Vagina (tissue), 2 donors: ENCODE measurements around the gene PLXDC1. TPM values are rescaled to one million over a fixed set of nuclear protein-coding genes. Genes with fewer than 3 reads are reported as not detected.

Source experiments
- DNase-seq, 2 donors: peaks; one replicate each; pipeline ENCODE4 v3.0.0-alpha.2; 2017; ENCODE audit errors: extremely low spot score in 2 of 2
- H3K27ac ChIP-seq: fragments of 200-600 bp; sonication (generic); one replicate; pipeline ENCODE4 v1.5.1; 2019
- H3K27me3 ChIP-seq: fragments of 200-600 bp; sonication (generic); one replicate; pipeline ENCODE4 v1.5.1; 2019
- H3K36me3 ChIP-seq, 2 donors: fragments of 200-600 bp; sonication (generic); one replicate each; pipeline ENCODE4 v1.5.1; 2017 to 2019
- H3K4me1 ChIP-seq: fragments of 200-600 bp; sonication (generic); one replicate; pipeline ENCODE4 v1.5.1; 2019
- H3K4me3 ChIP-seq, 2 donors: fragments of 200-600 bp; sonication (generic); 1 replicate in 1 of 2; 2 replicates in 1 of 2; pipeline ENCODE4 v1.5.1; 2016 to 2019
- H3K9me3 ChIP-seq: fragments of 200-600 bp; sonication (generic); one replicate; pipeline ENCODE4 v1.5.1; 2019
- CTCF ChIP-seq, 3 experiments: fragments of 450-650 bp in 2 of 3; fragments of 200-600 bp in 1 of 3; sonication (generic) in 1 of 3; IDR thresholded peaks; one replicate each; pipeline ENCODE4 v1.5.1; 2017 to 2019; ENCODE audit warnings: antibody characterized with exemption in 3 of 3, mild to moderate bottlenecking in 2 of 3, moderate library complexity in 2 of 3
- POLR2A ChIP-seq, 2 donors: fragments of 450-650 bp; IDR thresholded peaks; one replicate each; pipeline ENCODE4 v1.6.1; 2017; ENCODE audit warnings: antibody characterized with exemption in 2 of 2, mild to moderate bottlenecking in 2 of 2, moderate library complexity in 2 of 2
- POLR2AphosphoS5 ChIP-seq, 2 donors: sonication (generic); formaldehyde crosslinking; IDR thresholded peaks; one replicate each; pipeline ENCODE4 v1.9.0; 2017; ENCODE audit warnings: antibody characterized with exemption in 2 of 2, mild to moderate bottlenecking in 2 of 2, low read depth in 1 of 2; ENCODE audit not compliant: insufficient read depth in 1 of 2
- intact Hi-C: fragments of 100-400 bp; cut with DNase I; formaldehyde crosslinking; loops from one replicate; pipeline ENCODE4 v1.15.1; 2023
- total RNA-seq: library from RNA; depleted of rRNA; stranded (reverse); fragments of >200 nt; gene quantifications from one replicate; pipeline ENCODE4 v1.2.3, GENCODE V29; 2016

Gene PLXDC1
- total RNA-seq, 1 donor from 2014 or later: 6.6 TPM

GRCh38 chr17:39192901-39193300 is 41.5 kb upstream of the PLXDC1 start:
- Histone ChIP-seq H3K27me3 (no peaks in the 10 kb centered on the region), H3K36me3 (peaks cover 0 to 21% of the 10 kb centered on the region in 2 donors), H3K9me3 (no peaks in the 10 kb centered on the region), H3K4me3 (no peak overlapping the region), H3K4me1 (peaks cover 33% of the 10 kb centered on the region), H3K27ac (no peak overlapping the region)
- no peak for TF ChIP-seq POLR2A (IDR thresholded peaks at IDR 0.05)
- TF ChIP-seq CTCF (IDR thresholded peaks at IDR 0.05): no peak
- TF ChIP-seq POLR2AphosphoS5 (IDR thresholded peaks at IDR 0.05; ENCODE audit: insufficient read depth in 1 of 2, low read depth in 1 of 2): no peak
- no peak for DNase-seq
- intact Hi-C loops: no loop called here

- no peak overlapping the region for H3K4me3 ChIP-seq
- H3K27me3 ChIP-seq: no peaks in the 10 kb centered on the region
- H3K27ac ChIP-seq: no peak overlapping the region
- TF ChIP-seq POLR2AphosphoS5 (IDR thresholded peaks at IDR 0.05; ENCODE audit: insufficient read depth in 1 of 2, low read depth in 1 of 2) (no peak), POLR2A (IDR thresholded peaks at IDR 0.05) (no peak), CTCF (IDR thresholded peaks at IDR 0.05) (no peak)
- DNase-seq: no peak
- peaks cover 0 to 30% of the 10 kb centered on the region in 2 donors for H3K36me3 ChIP-seq
- peaks cover 27% of the 10 kb centered on the region for H3K4me1 ChIP-seq
- intact Hi-C loops: no loop called here
- no peaks in the 10 kb centered on the region for H3K9me3 ChIP-seq
These were observed 40.5 kb upstream of the PLXDC1 start for GRCh38 chr17:39191750-39192510.

- no peak overlapping the region for H3K4me3 ChIP-seq
- intact Hi-C loops: no loop called here
- TF ChIP-seq CTCF (IDR thresholded peaks at IDR 0.05) (no peak), POLR2AphosphoS5 (IDR thresholded peaks at IDR 0.05; ENCODE audit: insufficient read depth in 1 of 2, low read depth in 1 of 2) (no peak), POLR2A (IDR thresholded peaks at IDR 0.05) (no peak)
- H3K27ac ChIP-seq: no peak overlapping the region
- no peak for DNase-seq
- H3K4me1 ChIP-seq: no peaks in the 10 kb centered on the region
- no peaks in the 10 kb centered on the region for H3K27me3 ChIP-seq
- no peaks in the 10 kb centered on the region for H3K9me3 ChIP-seq
- H3K36me3 ChIP-seq: peaks cover 0 to 47% of the 10 kb centered on the region in 2 donors
These were observed 35.9 kb upstream of the PLXDC1 start for GRCh38 chr17:39187152-39187830.

- H3K4me1 ChIP-seq: no peaks in the 10 kb centered on the region
- no peak overlapping the region for H3K4me3 ChIP-seq
- H3K27ac ChIP-seq: no peak overlapping the region
- TF ChIP-seq POLR2A (IDR thresholded peaks at IDR 0.05) (no peak), POLR2AphosphoS5 (IDR thresholded peaks at IDR 0.05; ENCODE audit: insufficient read depth in 1 of 2, low read depth in 1 of 2) (no peak), CTCF (IDR thresholded peaks at IDR 0.05) (no peak)
- intact Hi-C loops: no loop called here
- H3K9me3 ChIP-seq: no peaks in the 10 kb centered on the region
- H3K36me3 ChIP-seq: peaks cover 0 to 50% of the 10 kb centered on the region in 2 donors
- no peaks in the 10 kb centered on the region for H3K27me3 ChIP-seq
- no peak for DNase-seq
These were observed 35.1 kb upstream of the PLXDC1 start for GRCh38 chr17:39186481-39187002.
